ENCODE data around the gene GPR137B. TPM values are rescaled to one million over a fixed set of nuclear protein-coding genes. Genes with fewer than 3 reads are reported as not detected.
A peak's percentile ranks its signal among the peaks of the same experiment; 100 is the strongest.
"Not testable (repeated sequence)": the region's sequence is repeated elsewhere in the genome, so short reads cannot be mapped to it uniquely, and the experiment has no call there.

GPR137B gene
- total RNA-seq, 2 donors from 2014 or later, result 3.8 to 6.8 TPM

GRCh38 chr1:236161755-236162154 lies 19.4 kb downstream of the GPR137B start:
- Mint-ChIP-seq H3K36me3 (peaks cover 26 to 45% of the 10 kb centered on the region in 2 donors), H3K9me3 (peaks cover 14 to 28% of the 10 kb centered on the region in 2 donors)
- not testable (repeated sequence) for ATAC-seq; H3K27ac Mint-ChIP-seq; DNase-seq (ENCODE audit: low spot score in 2 of 2)

- H3K27ac Mint-ChIP-seq, result peak overlapping the region; percentile 7 to 43
- H3K36me3 Mint-ChIP-seq, result peaks cover 25 to 44% of the 10 kb centered on the region in 2 donors
These were observed 21.3 kb downstream of the GPR137B start for GRCh38 chr1:236163463-236164153.

GRCh38 chr1:236164273-236164672 lies 21.9 kb downstream of the GPR137B start:
- Mint-ChIP-seq H3K9me3 (peaks cover 14 to 23% of the 10 kb centered on the region in 2 donors), H3K36me3 (peaks cover 19 to 37% of the 10 kb centered on the region in 2 donors), H3K27ac (peak overlapping the region; percentile 7 to 43)
- DNase-seq (ENCODE audit: low spot score in 2 of 2) (no peak), ATAC-seq (no peak)

More at GRCh38 chr1:236163463-236164153, 21.3 kb downstream of the GPR137B start:
- ATAC-seq, result no peak
- DNase-seq (ENCODE audit: low spot score in 2 of 2), result no peak
- H3K9me3 Mint-ChIP-seq, result peaks cover 14 to 28% of the 10 kb centered on the region in 2 donors

GRCh38 chr1:236165238-236165981 lies 23.1 kb downstream of the GPR137B start:
- Mint-ChIP-seq H3K9me3 (peaks cover 14 to 22% of the 10 kb centered on the region in 2 donors), H3K27ac (no peak overlapping the region), H3K36me3 (peaks cover 17 to 35% of the 10 kb centered on the region in 2 donors)
- DNase-seq (ENCODE audit: low spot score in 2 of 2), result no peak
- peak in 1 of 2 donors; percentile 40 for ATAC-seq

GRCh38 chr1:236166041-236166440 lies 23.7 kb downstream of the GPR137B start:
- DNase-seq (ENCODE audit: low spot score in 2 of 2) (no peak), ATAC-seq (no peak)
- Mint-ChIP-seq H3K27ac (no peak overlapping the region), H3K36me3 (peaks cover 10 to 29% of the 10 kb centered on the region in 2 donors), H3K9me3 (peaks cover 10 to 16% of the 10 kb centered on the region in 2 donors)

GRCh38 chr1:236167154-236167553 lies 24.8 kb downstream of the GPR137B start:
- ATAC-seq, result no peak
- H3K9me3 Mint-ChIP-seq, result peaks cover 0 to 5% of the 10 kb centered on the region in 2 donors

GRCh38 chr1:236167578-236167977 lies 25.2 kb downstream of the GPR137B start:
- DNase-seq (ENCODE audit: low spot score in 2 of 2), result no peak
- no peak for ATAC-seq
- Mint-ChIP-seq H3K9me3 (peaks cover 0 to 5% of the 10 kb centered on the region in 2 donors), H3K27ac (no peak overlapping the region), H3K36me3 (peaks cover 0 to 16% of the 10 kb centered on the region in 2 donors)

More at GRCh38 chr1:236167154-236167553, 24.8 kb downstream of the GPR137B start:
- no peak for DNase-seq (ENCODE audit: low spot score in 2 of 2)
- H3K27ac Mint-ChIP-seq, result no peak overlapping the region
- peaks cover 0 to 18% of the 10 kb centered on the region in 2 donors for H3K36me3 Mint-ChIP-seq

- DNase-seq (ENCODE audit: low spot score in 2 of 2), result no peak
- H3K9me3 Mint-ChIP-seq, result no peaks in the 10 kb centered on the region
- peak overlapping the region in 1 of 2 donors; percentile 61 for H3K27ac Mint-ChIP-seq
- H3K36me3 Mint-ChIP-seq, result peaks cover 0 to 6% of the 10 kb centered on the region in 2 donors
- no peak for ATAC-seq
These were observed 26.5 kb downstream of the GPR137B start for GRCh38 chr1:236168716-236169429.

- H3K36me3 Mint-ChIP-seq, result no peaks in the 10 kb centered on the region
- no peaks in the 10 kb centered on the region for H3K9me3 Mint-ChIP-seq
- ATAC-seq, result no peak
- no peak overlapping the region for H3K27ac Mint-ChIP-seq
- no peak for DNase-seq (ENCODE audit: low spot score in 2 of 2)
These were observed 29.8 kb downstream of the GPR137B start for GRCh38 chr1:236172041-236172579.

GRCh38 chr1:236173174-236173767 lies 30.9 kb downstream of the GPR137B start:
- no peak for DNase-seq (ENCODE audit: low spot score in 2 of 2)
- Mint-ChIP-seq H3K36me3 (no peaks in the 10 kb centered on the region), H3K9me3 (no peaks in the 10 kb centered on the region), H3K27ac (no peak overlapping the region)
- ATAC-seq, result no peak

GRCh38 chr1:236175642-236176336 lies 33.5 kb downstream of the GPR137B start:
- Mint-ChIP-seq H3K36me3 (no peaks in the 10 kb centered on the region), H3K27ac (peak overlapping the region in 1 of 2 donors; percentile 79), H3K9me3 (no peaks in the 10 kb centered on the region)
- DNase-seq (ENCODE audit: low spot score in 2 of 2) (no peak), ATAC-seq (no peak)

- no peak for DNase-seq (ENCODE audit: low spot score in 2 of 2)
- no peak for ATAC-seq
- no peaks in the 10 kb centered on the region for H3K9me3 Mint-ChIP-seq
- H3K36me3 Mint-ChIP-seq, result no peaks in the 10 kb centered on the region
- H3K27ac Mint-ChIP-seq, result peak overlapping the region in 1 of 2 donors; percentile 6
These were observed 34.3 kb downstream of the GPR137B start for GRCh38 chr1:236176337-236177336.

- no peaks in the 10 kb centered on the region for H3K9me3 Mint-ChIP-seq
- ATAC-seq, result no peak
- H3K36me3 Mint-ChIP-seq, result no peaks in the 10 kb centered on the region
- H3K27ac Mint-ChIP-seq, result no peak overlapping the region
- DNase-seq (ENCODE audit: low spot score in 2 of 2), result no peak
These were observed 37.3 kb downstream of the GPR137B start for GRCh38 chr1:236179634-236180033.

- Mint-ChIP-seq H3K9me3 (no peaks in the 10 kb centered on the region), H3K27ac (no peak overlapping the region), H3K36me3 (no peaks in the 10 kb centered on the region)
- no peak for ATAC-seq
- no peak for DNase-seq (ENCODE audit: low spot score in 2 of 2)
These were observed 38.7 kb downstream of the GPR137B start for GRCh38 chr1:236181059-236181458.

- Mint-ChIP-seq H3K36me3 (peaks cover 38 to 43% of the 10 kb centered on the region in 2 donors), H3K9me3 (peaks cover 14 to 22% of the 10 kb centered on the region in 2 donors), H3K27ac (no peak overlapping the region)
- ATAC-seq (peak; percentile 22 to 53), DNase-seq (ENCODE audit: low spot score in 2 of 2) (no peak)
These were observed 43.3 kb downstream of the GPR137B start for GRCh38 chr1:236185687-236186086.

Measured in activated naive CD4-positive, alpha-beta T cell treated with anti-CD3 and anti-CD28 coated beads, Interleukin-2, amount 50 U/mL, for 72 hours (primary cell).